Activated CD4-positive, alpha-beta T cell treated with anti-CD3 and anti-CD28 coated beads, Interleukin-2, amount 10 ng/mL, durations not matched to agents 24 days and 14 days (primary cell): Measurements from ENCODE around the gene TOP2A. TPM values are rescaled to one million over a fixed set of nuclear protein-coding genes. Genes with fewer than 3 reads are reported as not detected.
A peak's percentile ranks its signal among the peaks of the same experiment; 100 is the strongest.

ENCODE experiments used
- DNase-seq: peaks from one replicate; pipeline ENCODE4 v3.0.0; 2022
- H3K27ac Mint-ChIP-seq: one replicate; pipeline ENCODE4 v1.8.0; 2022; ENCODE audit warnings: mild to moderate bottlenecking, mixed read lengths
- H3K27me3 Mint-ChIP-seq: one replicate; pipeline ENCODE4 v1.8.0; 2022; ENCODE audit warnings: mixed read lengths
- H3K36me3 Mint-ChIP-seq: one replicate; pipeline ENCODE4 v1.8.0; 2022; ENCODE audit warnings: low read depth, mild to moderate bottlenecking, mixed read lengths
- H3K4me1 Mint-ChIP-seq: one replicate; pipeline ENCODE4 v1.8.0; 2021; ENCODE audit warnings: mixed read lengths
- H3K4me3 Mint-ChIP-seq: one replicate; pipeline ENCODE4 v1.8.0; 2022; ENCODE audit warnings: mild to moderate bottlenecking, moderate library complexity, mixed read lengths
- H3K9me3 Mint-ChIP-seq: one replicate; pipeline ENCODE4 v1.8.0; 2021; ENCODE audit warnings: mixed read lengths
- intact Hi-C: fragments of 100-400 bp; cut with micrococcal nuclease; formaldehyde crosslinking; loops from one replicate; pipeline ENCODE4 v1.15.1; 2023
- total RNA-seq: library from RNA; stranded (reverse); gene quantifications from 2 replicates; pipeline ENCODE4 v1.2.3, GENCODE V29; 2022

Gene TOP2A
- total RNA-seq, 1 donor from 2014 or later: 189 TPM

DNA sequence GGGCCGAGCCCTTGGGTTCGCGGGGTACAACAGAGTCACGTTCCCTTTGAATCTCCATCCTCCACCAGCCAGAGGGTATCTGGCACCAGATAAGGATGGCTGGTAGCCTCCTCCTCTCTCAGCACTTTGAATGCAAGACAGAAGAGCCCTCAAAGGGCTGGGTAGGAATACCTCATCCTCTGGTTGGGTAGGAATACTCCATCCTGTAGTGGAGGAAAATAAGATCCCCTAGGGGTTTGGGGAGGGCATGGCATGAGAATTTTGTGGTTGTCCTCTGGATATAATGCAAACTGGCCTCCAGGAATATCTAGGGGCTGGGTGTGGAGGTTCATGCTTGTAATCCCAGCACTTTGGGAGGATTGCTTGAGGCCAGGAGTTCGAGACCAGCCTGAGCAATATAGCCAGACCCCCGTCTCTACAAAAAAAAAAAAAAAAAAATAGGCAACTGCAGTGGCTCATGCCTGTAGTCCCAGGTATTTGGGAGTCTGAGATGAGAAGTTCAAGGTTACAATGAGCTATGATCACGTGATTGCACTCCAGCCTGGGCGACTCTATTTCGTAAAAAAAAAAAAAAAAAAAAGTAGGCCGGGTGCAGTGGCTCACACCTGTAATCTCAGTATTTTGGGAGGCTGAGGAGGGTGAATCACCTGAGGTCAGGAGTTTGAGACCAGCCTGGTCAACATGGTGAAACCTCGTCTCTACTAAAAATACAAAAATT is 28.2 kb upstream of the TOP2A start:
- no peaks in the 10 kb centered on the region for H3K27me3 Mint-ChIP-seq
- no peak for DNase-seq
- peaks cover 54% of the 10 kb centered on the region for H3K4me1 Mint-ChIP-seq
- H3K9me3 Mint-ChIP-seq: no peaks in the 10 kb centered on the region
- intact Hi-C loops: loop anchor here (1.0 to 2.0 kb wide), 6 partner anchors 19 to 114 kb away; partner anchors contain the start of gene TOP2A
- peak overlapping the region; percentile 81 for H3K4me3 Mint-ChIP-seq
- H3K36me3 Mint-ChIP-seq: peaks cover 24% of the 10 kb centered on the region
- peak overlapping the region; percentile 89 for H3K27ac Mint-ChIP-seq

DNA sequence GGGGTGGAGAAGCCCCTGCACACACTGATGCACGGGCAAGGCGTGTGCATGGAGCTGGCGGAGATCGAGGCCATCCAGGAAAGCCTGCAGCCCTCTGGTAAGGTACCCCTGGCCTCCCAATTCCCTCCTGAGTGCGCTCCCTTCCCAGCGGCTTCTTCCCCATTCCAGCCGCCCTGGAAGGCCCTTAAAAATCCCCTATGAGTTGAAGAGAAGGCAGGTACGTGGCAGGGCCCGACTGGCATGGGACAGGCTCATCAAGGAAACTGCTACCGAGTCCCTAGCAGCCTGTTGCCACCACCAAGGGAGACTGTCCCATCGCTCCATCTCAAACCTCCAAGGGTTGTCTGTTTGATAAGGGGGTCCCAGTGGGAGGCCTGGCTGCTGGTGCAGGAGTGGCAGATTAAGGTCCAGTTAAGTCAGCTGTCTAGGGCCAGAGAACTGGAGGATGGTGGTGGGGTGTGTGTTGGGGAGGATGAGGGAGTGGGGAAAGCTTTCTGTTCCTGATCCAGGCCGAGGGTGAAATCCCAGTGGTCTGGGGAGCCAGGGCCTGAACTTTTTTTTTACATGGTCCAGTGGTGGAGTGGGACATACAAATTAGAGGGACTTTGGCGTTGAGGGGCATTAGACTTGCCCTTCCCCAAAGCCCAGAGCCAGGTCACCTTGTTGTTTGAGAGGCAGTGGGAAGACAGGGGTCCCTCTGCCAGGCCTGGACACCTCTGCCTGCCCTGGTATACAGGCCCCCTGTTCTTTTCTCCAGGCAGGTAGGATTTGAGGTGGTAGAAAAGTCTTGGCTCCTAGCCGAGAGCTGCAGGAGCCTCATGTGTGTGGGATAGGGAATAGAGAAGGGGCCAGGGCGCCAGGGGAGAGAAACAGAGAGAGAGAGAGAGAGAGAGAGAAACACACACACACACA is 26.5 kb upstream of the TOP2A start:
- peaks cover 57% of the 10 kb centered on the region for H3K4me1 Mint-ChIP-seq
- peak; percentile 79 for DNase-seq
- peaks cover 2% of the 10 kb centered on the region for H3K27me3 Mint-ChIP-seq
- intact Hi-C loops: loop anchor here (2.0 kb wide), 4 partner anchors 27 to 81 kb away; partner anchors contain the start of gene TOP2A
- H3K27ac Mint-ChIP-seq: peak overlapping the region; percentile 89
- H3K36me3 Mint-ChIP-seq: peaks cover 20% of the 10 kb centered on the region
- no peaks in the 10 kb centered on the region for H3K9me3 Mint-ChIP-seq
- H3K4me3 Mint-ChIP-seq: peak overlapping the region; percentile 81

DNA sequence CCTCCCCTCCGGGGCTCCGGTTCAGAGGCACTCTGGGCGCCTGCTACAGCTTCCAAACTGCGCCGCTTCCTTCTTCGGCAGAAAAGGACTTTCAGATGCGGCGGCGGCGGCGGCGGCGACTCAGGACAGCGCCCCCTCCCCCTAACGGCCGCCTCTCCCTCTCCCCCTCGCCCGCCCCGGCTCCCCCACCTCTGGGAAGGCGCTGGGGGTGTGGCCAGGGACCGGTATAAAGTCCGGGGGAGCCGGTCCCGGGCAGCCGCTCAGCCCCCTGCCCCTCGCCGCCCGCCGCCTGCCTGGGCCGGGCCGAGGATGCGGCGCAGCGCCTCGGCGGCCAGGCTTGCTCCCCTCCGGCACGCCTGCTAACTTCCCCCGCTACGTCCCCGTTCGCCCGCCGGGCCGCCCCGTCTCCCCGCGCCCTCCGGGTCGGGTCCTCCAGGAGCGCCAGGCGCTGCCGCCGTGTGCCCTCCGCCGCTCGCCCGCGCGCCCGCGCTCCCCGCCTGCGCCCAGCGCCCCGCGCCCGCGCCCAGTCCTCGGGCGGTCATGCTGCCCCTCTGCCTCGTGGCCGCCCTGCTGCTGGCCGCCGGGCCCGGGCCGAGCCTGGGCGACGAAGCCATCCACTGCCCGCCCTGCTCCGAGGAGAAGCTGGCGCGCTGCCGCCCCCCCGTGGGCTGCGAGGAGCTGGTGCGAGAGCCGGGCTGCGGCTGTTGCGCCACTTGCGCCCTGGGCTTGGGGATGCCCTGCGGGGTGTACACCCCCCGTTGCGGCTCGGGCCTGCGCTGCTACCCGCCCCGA is 25.7 kb upstream of the TOP2A start, which contains the start of gene IGFBP4:
TSS of gene IGFBP4 (plus strand) at position 255 of the 792 bp plus-strand sequence. CDS start at position 541, 286 bp downstream.
- H3K4me3 Mint-ChIP-seq: peak within 1 kb of the TSS; percentile 81
- H3K9me3 Mint-ChIP-seq: no peaks in the 10 kb centered on the region
- peaks cover 17% of the 10 kb centered on the region for H3K36me3 Mint-ChIP-seq
- DNase-seq: peak; percentile 93
- H3K27me3 Mint-ChIP-seq: peaks cover 2% of the 10 kb centered on the region
- intact Hi-C loops: loop anchor here (2.0 kb wide), 1 partner anchor 45 kb away; no protein-coding TSS in a partner anchor
- peak within 1 kb of the TSS; percentile 89 for H3K27ac Mint-ChIP-seq
- peaks cover 54% of the 10 kb centered on the region for H3K4me1 Mint-ChIP-seq

DNA sequence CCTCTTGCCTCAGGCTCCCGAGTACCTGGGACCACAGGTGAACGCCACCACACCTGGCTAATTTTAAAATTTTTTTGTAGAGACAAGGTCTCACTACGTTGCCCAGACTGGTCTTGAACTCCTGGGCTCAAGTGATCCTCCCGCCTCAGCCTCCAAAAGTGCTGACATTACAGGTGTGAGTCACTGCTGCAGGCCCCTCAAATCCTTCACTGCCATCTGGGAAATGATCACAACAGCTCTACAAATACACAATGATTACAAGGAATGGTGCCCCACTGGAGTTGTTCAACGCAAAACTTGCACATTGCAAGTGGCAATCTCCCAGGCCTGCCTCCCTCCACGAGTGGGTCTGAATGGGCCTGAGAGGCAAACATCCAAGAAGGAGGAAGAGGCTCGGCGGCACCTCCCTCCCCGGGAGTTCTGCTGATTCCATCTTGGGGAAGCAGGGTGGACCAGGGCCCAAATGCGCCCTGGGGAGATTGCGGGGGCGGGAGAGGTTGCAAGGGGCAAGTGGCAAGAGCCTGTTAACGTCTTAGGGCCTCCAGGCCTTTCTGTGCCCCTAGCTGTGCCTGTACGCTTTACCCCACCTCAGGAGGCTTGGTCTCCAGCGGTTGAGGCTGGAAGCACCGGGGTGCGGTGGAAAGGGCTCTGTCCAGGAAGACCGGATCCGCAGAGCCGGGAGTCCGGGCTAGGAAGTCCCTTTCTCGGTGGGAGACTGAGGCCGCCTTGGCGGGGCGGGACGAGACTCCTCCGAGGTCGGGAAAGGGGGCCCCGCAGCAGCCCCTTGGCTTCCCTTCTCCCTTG is 24.9 kb upstream of the TOP2A start:
- Mint-ChIP-seq H3K27me3 (peaks cover 2% of the 10 kb centered on the region), H3K4me3 (peak overlapping the region; percentile 81), H3K27ac (peak overlapping the region; percentile 43), H3K36me3 (peaks cover 15% of the 10 kb centered on the region), H3K4me1 (peaks cover 50% of the 10 kb centered on the region), H3K9me3 (no peaks in the 10 kb centered on the region)
- DNase-seq: no peak
- intact Hi-C loops: loop anchor here (2.0 kb wide), 1 partner anchor 44 kb away; no protein-coding TSS in a partner anchor

DNA sequence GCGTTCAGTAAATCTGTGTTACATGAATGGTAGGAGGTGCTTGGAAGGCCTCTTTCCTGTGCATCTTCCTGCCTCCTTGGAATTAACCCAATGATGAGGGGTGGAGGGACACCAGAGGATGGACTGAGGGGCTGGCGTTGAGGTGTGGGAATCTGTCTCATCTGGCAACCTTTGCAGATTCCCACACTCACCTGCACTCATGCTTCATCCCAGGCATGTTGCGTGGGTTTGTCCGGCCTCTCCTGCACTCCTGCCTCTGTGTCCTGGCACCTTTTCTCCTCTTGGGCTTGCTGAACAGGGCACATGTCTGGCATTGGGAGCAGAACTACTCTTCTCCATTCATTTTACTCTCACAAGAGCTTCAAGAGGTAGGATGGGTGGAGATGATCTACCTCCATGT is 22.5 kb upstream of the TOP2A start:
- Mint-ChIP-seq H3K9me3 (no peaks in the 10 kb centered on the region), H3K27me3 (peaks cover 2% of the 10 kb centered on the region), H3K4me3 (no peak overlapping the region), H3K27ac (no peak overlapping the region), H3K4me1 (peaks cover 37% of the 10 kb centered on the region), H3K36me3 (peaks cover 4% of the 10 kb centered on the region)
- no peak for DNase-seq
- intact Hi-C loops: no loop called here

DNA sequence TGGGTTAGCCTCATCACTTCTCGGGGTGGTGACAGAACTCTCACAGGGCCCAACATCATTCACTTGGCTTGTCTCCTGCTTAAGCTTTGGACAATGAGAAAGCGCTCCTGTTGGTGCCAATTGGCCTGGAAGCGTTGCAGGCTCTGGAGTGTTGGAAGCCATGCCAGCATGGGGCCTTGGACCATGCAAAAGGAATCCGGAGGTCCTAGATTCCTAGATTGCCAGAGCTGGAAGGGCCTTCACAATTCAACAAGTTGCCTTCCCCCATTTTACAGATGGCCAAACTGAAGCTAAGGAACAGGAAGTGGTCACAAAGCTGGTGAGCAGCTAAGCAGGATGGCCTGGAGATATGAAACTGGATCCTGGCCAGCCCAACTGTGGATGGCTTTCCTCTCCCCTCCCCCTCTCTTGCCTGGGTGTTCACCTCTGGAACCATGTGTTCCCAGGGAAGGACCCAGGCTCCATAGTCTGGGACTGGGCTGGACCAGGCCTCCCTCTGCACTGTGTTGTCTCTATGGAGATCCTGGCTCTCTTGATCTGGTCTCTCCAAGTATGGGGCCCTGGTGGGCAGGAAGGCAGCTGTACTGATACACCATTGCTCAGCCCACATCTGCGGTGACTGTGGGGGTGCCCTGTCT is 19.5 kb upstream of the TOP2A start:
- peak overlapping the region; percentile 49 for H3K27ac Mint-ChIP-seq
- H3K27me3 Mint-ChIP-seq: peaks cover 2% of the 10 kb centered on the region
- peaks cover 29% of the 10 kb centered on the region for H3K4me1 Mint-ChIP-seq
- no peaks in the 10 kb centered on the region for H3K36me3 Mint-ChIP-seq
- no peak for DNase-seq
- intact Hi-C loops: no loop called here
- no peak overlapping the region for H3K4me3 Mint-ChIP-seq
- no peaks in the 10 kb centered on the region for H3K9me3 Mint-ChIP-seq

DNA sequence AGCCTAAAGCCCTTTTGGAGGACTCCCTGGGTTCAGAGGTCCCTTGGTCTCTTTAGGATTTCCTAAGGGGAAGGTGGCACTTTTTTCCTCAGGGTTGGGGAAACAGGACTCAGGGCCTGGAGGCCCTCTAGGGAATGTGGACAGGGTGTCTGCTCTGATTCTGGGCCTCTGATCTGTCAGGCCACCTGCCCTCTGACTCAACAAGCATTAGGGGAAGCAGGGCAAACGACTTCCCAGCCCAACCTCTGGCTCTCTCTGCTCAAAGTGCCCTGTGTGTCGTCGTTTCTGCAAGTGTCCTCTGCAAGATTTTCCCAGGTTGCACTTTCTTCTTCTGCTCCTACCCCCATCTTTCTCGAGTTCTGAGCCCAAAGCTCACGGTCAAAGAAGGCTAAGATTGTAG is 18.9 kb upstream of the TOP2A start:
- Mint-ChIP-seq H3K9me3 (no peaks in the 10 kb centered on the region), H3K4me3 (no peak overlapping the region), H3K36me3 (no peaks in the 10 kb centered on the region), H3K27ac (no peak overlapping the region), H3K4me1 (peaks cover 32% of the 10 kb centered on the region), H3K27me3 (peaks cover 5% of the 10 kb centered on the region)
- no peak for DNase-seq
- intact Hi-C loops: no loop called here

DNA sequence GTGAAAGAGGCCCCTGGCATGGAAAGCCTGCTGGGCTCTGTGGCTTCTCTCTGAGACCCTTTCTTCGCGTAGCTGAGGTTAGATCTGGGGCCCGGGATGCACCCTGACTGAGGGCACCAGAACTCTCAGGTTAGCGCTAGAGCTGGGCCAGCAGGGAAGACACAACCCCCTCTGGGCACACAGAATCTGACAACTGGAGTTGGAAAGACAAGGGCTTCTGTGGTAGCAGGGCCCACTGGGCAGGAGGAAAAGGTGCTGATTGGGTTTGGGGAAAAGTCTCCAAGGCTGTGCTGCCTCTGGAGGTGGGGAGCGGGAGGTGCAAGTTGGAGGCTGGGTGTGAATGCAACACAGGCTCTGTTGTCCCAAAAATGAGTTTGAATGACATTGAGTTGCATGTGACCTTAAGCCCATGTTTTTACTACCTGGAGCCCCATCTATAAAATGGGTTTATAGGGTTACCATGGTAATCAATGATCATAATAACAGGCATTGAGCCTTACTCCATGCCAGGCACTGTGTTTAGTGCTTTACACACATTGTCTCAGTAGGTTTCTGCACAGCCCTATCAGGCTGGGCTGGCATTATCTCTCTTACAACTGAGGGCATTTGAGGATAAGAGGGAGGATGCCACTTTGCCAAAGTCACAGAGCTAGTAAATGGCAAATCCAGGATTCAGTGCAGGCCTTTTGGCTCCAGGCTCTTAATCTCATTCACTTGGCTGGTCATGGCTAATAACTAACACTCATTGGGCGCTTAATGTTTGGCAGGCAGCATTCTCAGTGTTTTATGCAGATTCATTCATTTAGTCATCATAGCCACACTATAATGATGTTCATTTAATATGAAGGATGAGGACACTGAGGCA is 16.1 kb upstream of the TOP2A start:
- Mint-ChIP-seq H3K4me3 (no peak overlapping the region), H3K27me3 (peaks cover 13% of the 10 kb centered on the region), H3K9me3 (no peaks in the 10 kb centered on the region), H3K36me3 (no peaks in the 10 kb centered on the region), H3K4me1 (peaks cover 28% of the 10 kb centered on the region), H3K27ac (no peak overlapping the region)
- DNase-seq: peak; percentile 78
- intact Hi-C loops: no loop called here

DNA sequence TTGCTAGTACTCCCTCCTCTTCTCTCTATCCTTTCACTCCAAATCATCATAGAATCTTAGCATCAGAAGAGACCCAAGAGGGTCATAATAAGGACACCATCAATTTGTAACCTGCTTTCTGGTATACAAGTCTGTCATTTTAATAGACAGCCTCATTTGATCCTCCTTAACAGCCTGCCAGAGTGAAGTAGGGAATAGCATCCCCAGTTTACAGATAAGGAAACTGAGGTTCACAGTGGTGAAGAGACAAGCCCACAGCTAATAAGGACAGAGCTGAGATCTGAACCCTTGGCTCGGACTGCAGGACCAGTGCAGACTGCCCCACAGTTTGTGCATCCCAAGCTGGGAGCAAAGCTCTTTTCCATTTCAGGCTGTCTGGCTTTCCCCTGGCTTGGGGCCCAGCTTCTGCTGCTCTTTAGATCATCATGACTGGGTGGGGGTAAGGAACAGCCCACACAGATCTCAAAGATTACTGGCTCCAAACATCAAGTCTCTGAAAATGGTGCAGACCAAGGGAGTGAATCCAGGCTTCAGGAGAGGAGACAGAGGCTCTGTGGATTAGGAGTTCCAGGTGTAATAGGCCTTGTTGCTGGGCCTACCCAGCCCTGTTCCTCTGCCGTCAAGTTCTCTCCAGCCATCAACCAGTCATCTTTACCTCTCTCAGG is 15.3 kb upstream of the TOP2A start:
- no peak overlapping the region for H3K27ac Mint-ChIP-seq
- peaks cover 29% of the 10 kb centered on the region for H3K4me1 Mint-ChIP-seq
- H3K4me3 Mint-ChIP-seq: no peak overlapping the region
- no peaks in the 10 kb centered on the region for H3K36me3 Mint-ChIP-seq
- DNase-seq: no peak
- intact Hi-C loops: no loop called here
- peaks cover 15% of the 10 kb centered on the region for H3K27me3 Mint-ChIP-seq
- no peaks in the 10 kb centered on the region for H3K9me3 Mint-ChIP-seq

DNA sequence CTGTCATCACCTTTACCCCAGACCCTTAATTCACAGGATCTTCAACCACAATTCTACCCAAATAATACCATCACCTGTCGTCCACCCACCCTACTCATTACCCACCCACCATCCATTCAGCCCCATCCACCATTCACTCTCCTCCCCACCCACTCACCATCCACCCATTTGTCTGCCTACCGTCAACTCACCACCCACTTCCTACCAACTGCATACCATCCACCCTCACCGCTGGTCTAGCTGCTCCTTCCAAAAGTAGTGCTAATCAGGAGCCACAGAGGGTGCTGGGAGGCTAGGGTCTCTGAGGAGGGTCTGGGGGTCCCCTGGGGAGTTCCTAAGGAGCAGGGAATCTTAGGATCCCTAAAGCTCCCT is 13.5 kb upstream of the TOP2A start:
- no peak overlapping the region for H3K27ac Mint-ChIP-seq
- no peaks in the 10 kb centered on the region for H3K9me3 Mint-ChIP-seq
- no peak overlapping the region for H3K4me3 Mint-ChIP-seq
- intact Hi-C loops: no loop called here
- H3K4me1 Mint-ChIP-seq: peaks cover 39% of the 10 kb centered on the region
- H3K36me3 Mint-ChIP-seq: no peaks in the 10 kb centered on the region
- H3K27me3 Mint-ChIP-seq: peaks cover 18% of the 10 kb centered on the region
- DNase-seq: no peak

DNA sequence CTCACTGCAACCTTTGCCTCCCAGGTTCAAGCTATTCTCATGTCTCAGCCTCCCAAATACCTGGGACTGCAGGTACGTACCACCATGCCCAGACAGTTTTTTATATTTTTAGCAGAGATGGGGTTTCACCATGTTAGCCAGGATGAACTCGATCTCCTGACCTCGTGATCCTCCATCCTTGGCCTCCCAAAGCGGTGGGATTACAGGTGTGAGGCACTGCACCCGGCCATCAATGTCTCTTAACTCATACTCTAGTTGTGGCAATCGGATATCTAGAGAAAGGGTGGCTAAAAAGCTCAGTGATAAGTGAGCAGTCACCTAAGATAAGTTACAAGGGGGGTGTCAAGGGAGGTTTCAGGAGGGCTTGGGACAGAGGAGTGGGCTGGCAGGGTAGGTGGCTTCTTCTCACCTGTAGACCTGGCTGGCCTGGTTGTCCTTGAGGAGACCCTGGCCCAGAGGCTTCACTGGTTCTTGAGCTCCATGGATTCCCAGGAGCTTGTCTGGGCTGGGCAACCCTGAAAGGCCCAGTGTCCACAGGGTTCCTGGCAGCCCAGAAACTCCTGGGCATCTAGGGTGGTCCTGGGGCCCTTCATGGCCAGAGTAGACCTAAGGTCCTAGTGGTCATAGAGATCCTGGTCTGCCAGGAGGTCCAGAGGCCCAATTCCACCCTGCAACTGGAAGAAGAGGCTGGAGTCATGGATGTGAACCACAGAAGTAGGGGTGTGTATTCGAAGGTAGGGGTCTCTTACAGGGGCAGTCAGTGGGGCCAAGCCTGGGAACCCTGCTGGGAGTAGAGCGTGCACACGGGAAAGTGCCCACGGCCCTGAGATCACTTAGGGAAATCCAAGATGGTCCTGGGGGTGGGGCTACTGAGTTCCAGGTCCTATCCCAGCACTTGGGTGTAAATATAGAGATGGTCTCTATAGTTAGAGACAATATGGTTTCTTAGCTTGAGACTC is 12.9 kb upstream of the TOP2A start:
- Mint-ChIP-seq H3K4me3 (no peak overlapping the region), H3K9me3 (no peaks in the 10 kb centered on the region), H3K4me1 (peaks cover 45% of the 10 kb centered on the region), H3K27ac (no peak overlapping the region), H3K27me3 (peaks cover 18% of the 10 kb centered on the region), H3K36me3 (no peaks in the 10 kb centered on the region)
- intact Hi-C loops: no loop called here
- no peak for DNase-seq
